A673 (cell line): ENCODE results near the gene LDLRAP1. TPM values are rescaled to one million over a fixed set of nuclear protein-coding genes. Genes with fewer than 3 reads are reported as not detected.

Source experiments
- BruUV-seq: library from RNA; stranded (reverse); fragments of 400-500 nt; replicated peaks from 2 replicates; lab custom pipeline; 2021; lab: Mats Ljungman, UMichigan
- CTCF ChIA-PET: fragments of 300-600 bp; sonication (Branson Sonifier 250); formaldehyde crosslinking; loops from one replicate; lab custom pipeline; 2022; ENCODE audit warnings: antibody characterized with exemption; lab: Charles Lee
- POLR2A ChIA-PET: fragments of 300-600 bp; sonication (Branson Sonifier 250); formaldehyde crosslinking; loops from one replicate; lab custom pipeline; 2022; ENCODE audit warnings: antibody characterized with exemption; ENCODE audit not compliant: low non-redundant PET; lab: Charles Lee
- DNase-seq: peaks from one replicate; pipeline ENCODE4 v3.0.0-alpha.2; 2015; ENCODE audit warnings: low spot score
- H3K27ac ChIP-seq: fragments of 200-600 bp; sonication (generic); 2 replicates; pipeline ENCODE4 v1.5.1; 2016; ENCODE audit warnings: mixed run types, low read depth, mild to moderate bottlenecking, mixed read lengths, antibody characterized with exemption, low read length; ENCODE audit not compliant: poor library complexity, severe bottlenecking
- H3K27me3 ChIP-seq: fragments of 200-600 bp; sonication (generic); replicated peaks from 2 replicates; pipeline ENCODE4 v1.6.1; 2017; ENCODE audit warnings: mixed run types, low read depth, mild to moderate bottlenecking, mixed read lengths, antibody characterized with exemption, low read length; ENCODE audit not compliant: insufficient read depth, poor library complexity
- H3K36me3 ChIP-seq: fragments of 200-600 bp; sonication (generic); 2 replicates; pipeline ENCODE4 v1.6.1; 2016; ENCODE audit warnings: mixed run types, mild to moderate bottlenecking, mixed read lengths, antibody characterized with exemption, low read length; ENCODE audit not compliant: insufficient read depth, poor library complexity, severe bottlenecking
- H3K4me1 ChIP-seq: fragments of 200-600 bp; sonication (generic); 2 replicates; pipeline ENCODE4 v1.6.1; 2017; ENCODE audit warnings: mixed run types, mild to moderate bottlenecking, mixed read lengths, antibody characterized with exemption, low read length; ENCODE audit not compliant: insufficient read depth, poor library complexity, severe bottlenecking
- H3K4me3 ChIP-seq: fragments of 200-600 bp; sonication (generic); 2 replicates; pipeline ENCODE4 v1.5.1; 2016; ENCODE audit warnings: low read depth, mixed run types, mild to moderate bottlenecking, mixed read lengths, low read length; ENCODE audit not compliant: poor library complexity, severe bottlenecking
- H3K9me3 ChIP-seq: fragments of 200-600 bp; sonication (generic); 2 replicates; pipeline ENCODE4 v1.6.1; 2016; ENCODE audit warnings: mixed run types, low read depth, mild to moderate bottlenecking, mixed read lengths, antibody characterized with exemption, low read length; ENCODE audit not compliant: poor library complexity, severe bottlenecking
- EZH2 ChIP-seq: fragments of 200-600 bp; sonication (generic); IDR thresholded peaks from 2 replicates; pipeline ENCODE4 v1.6.1; 2017; ENCODE audit warnings: borderline replicate concordance, low read depth, mild to moderate bottlenecking, mixed read lengths, antibody characterized with exemption, low read length; ENCODE audit not compliant: poor library complexity, severe bottlenecking
- intact Hi-C: fragments of 100-400 bp; cut with micrococcal nuclease; formaldehyde crosslinking; loops from one replicate; pipeline ENCODE4 v1.10.0; 2022; ENCODE audit not compliant: unreplicated experiment
- total RNA-seq: library from RNA; stranded (reverse); gene quantifications from 2 replicates; pipeline ENCODE4 v1.2.3, GENCODE V29; 2021
- TF ChIP-seq, protein P1 (sequence below): fragments of 300-800, 200-600 bp; sonication (generic); conservative IDR thresholded peaks from 2 replicates; pipeline ENCODE4 v1.5.1; 2017; ENCODE audit warnings: low read depth, mild to moderate bottlenecking, antibody characterized with exemption, low read length, moderate library complexity, mixed read lengths

LDLRAP1 gene
- total RNA-seq, 1 experiment from 2014 or later, result 5.5 TPM

DNA sequence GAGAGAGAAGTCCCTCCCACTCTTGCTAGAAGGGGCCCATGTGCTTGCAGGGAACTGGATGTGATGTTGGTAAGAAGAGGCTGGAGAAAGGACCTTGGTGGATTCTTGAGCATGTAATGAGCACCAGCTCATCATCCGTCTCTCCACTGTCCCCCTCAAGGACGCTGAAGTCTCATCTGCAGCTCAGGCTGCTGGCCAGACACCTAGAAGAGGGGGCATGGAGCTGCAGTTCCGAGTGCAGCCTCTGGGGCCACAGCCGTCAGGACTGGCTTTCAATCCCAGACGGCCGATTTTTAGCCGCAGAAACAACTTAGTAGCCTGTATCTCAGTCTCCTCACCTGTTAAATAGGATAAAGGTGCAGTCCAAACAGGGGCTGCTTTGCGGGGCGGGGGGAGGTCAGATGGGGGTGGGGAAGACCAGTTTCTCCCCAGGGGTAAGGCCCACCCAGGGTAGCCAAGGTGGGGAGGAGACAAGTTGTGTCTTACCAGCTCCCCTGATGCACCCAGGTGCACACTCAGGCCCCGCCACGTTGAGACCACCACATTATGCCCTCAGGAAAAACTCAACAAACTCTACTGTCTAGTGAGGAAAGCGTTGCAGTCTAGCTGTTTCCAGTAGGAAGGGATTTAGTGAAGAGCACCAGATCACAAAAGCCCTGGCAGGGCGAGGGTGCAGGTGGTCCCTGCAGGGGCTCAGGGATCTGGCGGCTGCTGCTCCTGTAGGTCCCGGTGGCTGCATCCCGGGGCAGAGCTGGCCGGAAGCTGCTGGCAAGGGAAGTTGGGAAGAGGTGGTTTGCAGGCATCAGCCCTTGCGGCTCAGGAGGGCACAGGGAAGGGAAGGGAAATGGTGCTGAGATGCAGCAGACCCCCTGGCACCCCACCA, 29.5 kb downstream of the LDLRAP1 start:
- Histone ChIP-seq H3K36me3 (no peaks in the 10 kb centered on the region), H3K27me3 (no peaks in the 10 kb centered on the region), H3K9me3 (no peaks in the 10 kb centered on the region), H3K4me3 (no peak overlapping the region), H3K4me1 (no peaks in the 10 kb centered on the region), H3K27ac (no peak overlapping the region)
- DNase-seq, result peak; percentile 47
- CTCF ChIA-PET, result interaction anchor here (0.6 to 0.7 kb wide), 3 partner anchors 17 to 576 kb away, joined by 3 to 7 read pairs (median 4); no protein-coding TSS in a partner anchor
- POLR2A ChIA-PET, result no interaction called here
- no peak for TF ChIP-seq EZH2
- TF ChIP-seq, protein P1, sequence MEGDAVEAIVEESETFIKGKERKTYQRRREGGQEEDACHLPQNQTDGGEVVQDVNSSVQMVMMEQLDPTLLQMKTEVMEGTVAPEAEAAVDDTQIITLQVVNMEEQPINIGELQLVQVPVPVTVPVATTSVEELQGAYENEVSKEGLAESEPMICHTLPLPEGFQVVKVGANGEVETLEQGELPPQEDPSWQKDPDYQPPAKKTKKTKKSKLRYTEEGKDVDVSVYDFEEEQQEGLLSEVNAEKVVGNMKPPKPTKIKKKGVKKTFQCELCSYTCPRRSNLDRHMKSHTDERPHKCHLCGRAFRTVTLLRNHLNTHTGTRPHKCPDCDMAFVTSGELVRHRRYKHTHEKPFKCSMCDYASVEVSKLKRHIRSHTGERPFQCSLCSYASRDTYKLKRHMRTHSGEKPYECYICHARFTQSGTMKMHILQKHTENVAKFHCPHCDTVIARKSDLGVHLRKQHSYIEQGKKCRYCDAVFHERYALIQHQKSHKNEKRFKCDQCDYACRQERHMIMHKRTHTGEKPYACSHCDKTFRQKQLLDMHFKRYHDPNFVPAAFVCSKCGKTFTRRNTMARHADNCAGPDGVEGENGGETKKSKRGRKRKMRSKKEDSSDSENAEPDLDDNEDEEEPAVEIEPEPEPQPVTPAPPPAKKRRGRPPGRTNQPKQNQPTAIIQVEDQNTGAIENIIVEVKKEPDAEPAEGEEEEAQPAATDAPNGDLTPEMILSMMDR, result peak; percentile 65
- intact Hi-C loops, result no loop called here
- BruUV-seq, result no TSS peak

DNA sequence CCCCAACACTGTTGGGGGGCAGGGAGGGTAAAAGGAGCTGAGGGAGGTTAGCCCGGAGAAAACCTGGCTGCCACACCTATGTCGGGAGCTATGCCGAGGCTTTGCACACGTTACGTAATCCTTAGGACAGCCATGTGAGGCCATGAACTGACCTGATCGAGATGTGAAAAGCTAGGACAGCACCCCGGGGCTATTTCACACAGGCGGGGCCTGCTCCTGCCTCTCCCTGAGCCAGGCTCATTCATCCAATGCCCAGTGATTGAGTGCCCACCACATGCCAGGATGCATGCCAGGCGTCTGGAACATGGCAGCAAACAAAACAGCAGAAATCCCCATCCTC, 30.2 kb downstream of the LDLRAP1 start:
- CTCF ChIA-PET, result no interaction called here
- H3K4me3 ChIP-seq, result no peak overlapping the region
- BruUV-seq, result no TSS peak
- intact Hi-C loops, result no loop called here
- no peaks in the 10 kb centered on the region for H3K9me3 ChIP-seq
- TF ChIP-seq EZH2, result no peak
- TF ChIP-seq, protein P1, result no peak
- H3K36me3 ChIP-seq, result no peaks in the 10 kb centered on the region
- no peaks in the 10 kb centered on the region for H3K4me1 ChIP-seq
- DNase-seq, result no peak
- no peak overlapping the region for H3K27ac ChIP-seq
- H3K27me3 ChIP-seq, result no peaks in the 10 kb centered on the region
- POLR2A ChIA-PET, result no interaction called here

DNA sequence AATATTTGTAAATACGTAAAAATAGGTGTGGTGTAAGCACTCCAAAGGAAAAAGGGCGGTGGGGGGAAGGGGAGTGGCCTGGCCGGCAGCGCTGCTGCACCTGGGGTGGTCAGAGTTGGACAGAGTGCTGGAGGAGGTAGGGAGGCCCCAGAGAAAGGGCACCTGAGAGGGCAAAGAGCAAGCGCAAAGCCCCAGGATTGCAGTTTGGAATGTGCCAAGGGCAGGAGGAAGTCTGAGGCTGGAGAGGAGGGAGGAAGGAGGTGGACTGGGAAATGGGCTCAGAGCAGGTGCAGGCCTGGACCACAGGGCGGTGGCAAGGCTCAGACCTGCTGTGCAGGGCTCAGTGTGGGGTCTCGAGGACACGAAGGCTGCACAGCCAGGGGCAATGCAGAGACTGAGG, 30.6 kb downstream of the LDLRAP1 start:
- TF ChIP-seq, protein P1, result no peak
- no peak for TF ChIP-seq EZH2
- Histone ChIP-seq H3K4me1 (no peaks in the 10 kb centered on the region), H3K4me3 (no peak overlapping the region), H3K27ac (no peak overlapping the region), H3K27me3 (no peaks in the 10 kb centered on the region), H3K9me3 (no peaks in the 10 kb centered on the region), H3K36me3 (no peaks in the 10 kb centered on the region)
- POLR2A ChIA-PET, result no interaction called here
- intact Hi-C loops, result no loop called here
- BruUV-seq, result no TSS peak
- no peak for DNase-seq
- CTCF ChIA-PET, result no interaction called here
